WTC11 (cell line): ENCODE results near the gene KRT79. TPM values are rescaled to one million over a fixed set of nuclear protein-coding genes. Genes with fewer than 3 reads are reported as not detected.

Experiments used
- ATAC-seq: fragments of 200-7000 bp; cut with Tn5 transposase; 2 replicates; pipeline ENCODE4 v1.10.0; 2021; ENCODE audit warnings: mild to moderate bottlenecking, moderate library complexity
- CTCF ChIA-PET: fragments of 300-600 bp; sonication (Branson Sonifier 250); formaldehyde crosslinking; loops from one replicate; lab custom pipeline; 2021; ENCODE audit warnings: antibody characterized with exemption; lab: Charles Lee
- POLR2A ChIA-PET: fragments of 350-600 bp; sonication (Branson Sonifier 250); formaldehyde crosslinking; loops from one replicate; lab custom pipeline; 2021; ENCODE audit warnings: antibody characterized with exemption; lab: Charles Lee
- DNase-seq: peaks from one replicate; pipeline ENCODE4 v3.0.0; 2021; ENCODE audit warnings: low spot score
- H3K27ac Mint-ChIP-seq: 2 replicates; pipeline ENCODE4 v1.8.0; 2021; ENCODE audit warnings: mixed read lengths
- H3K27me3 Mint-ChIP-seq: 2 replicates; pipeline ENCODE4 v1.8.0; 2021; ENCODE audit warnings: low read depth, mild to moderate bottlenecking, moderate library complexity, mixed read lengths
- H3K36me3 Mint-ChIP-seq: 2 replicates; pipeline ENCODE4 v1.8.0; 2021; ENCODE audit warnings: mixed read lengths
- H3K4me1 Mint-ChIP-seq: 2 replicates; pipeline ENCODE4 v1.8.0; 2022; ENCODE audit warnings: mixed read lengths
- H3K4me3 Mint-ChIP-seq: 2 replicates; pipeline ENCODE4 v1.8.0; 2021; ENCODE audit warnings: mild to moderate bottlenecking, moderate library complexity, mixed read lengths
- H3K9me3 Mint-ChIP-seq: 2 replicates; pipeline ENCODE4 v1.8.0; 2021; ENCODE audit warnings: mixed read lengths
- AFF4 ChIP-seq: sonication (generic); formaldehyde crosslinking; IDR thresholded peaks from 2 replicates; pipeline ENCODE4 v1.8.1; 2023; ENCODE audit warnings: mild to moderate bottlenecking, missing genetic modification reagents, borderline replicate concordance
- ATF3 ChIP-seq: sonication (generic); formaldehyde crosslinking; conservative IDR thresholded peaks from 2 replicates; pipeline ENCODE4 v1.8.1; 2022; ENCODE audit warnings: mild to moderate bottlenecking, missing genetic modification reagents
- CTCF ChIP-seq: fragments of 200-600 bp; IDR thresholded peaks from 2 replicates; pipeline ENCODE4 v1.8.0; 2022; ENCODE audit warnings: antibody characterized with exemption
- E2F4 ChIP-seq: sonication (generic); formaldehyde crosslinking; IDR thresholded peaks from 2 replicates; pipeline ENCODE4 v1.8.1; 2022; ENCODE audit warnings: low read depth, mild to moderate bottlenecking, moderate library complexity, missing genetic modification reagents, borderline replicate concordance
- FOXK1 ChIP-seq: sonication (generic); formaldehyde crosslinking; IDR thresholded peaks from 2 replicates; pipeline ENCODE4 v1.8.0; 2022; ENCODE audit warnings: mild to moderate bottlenecking, moderate library complexity, missing genetic modification reagents
- GRHL2 ChIP-seq: fragments of 250-450 bp; sonication (Bioruptor Pico); IDR thresholded peaks from 2 replicates; pipeline ENCODE4 v1.8.0; 2022; ENCODE audit warnings: mild to moderate bottlenecking, moderate library complexity; ENCODE audit not compliant: insufficient replicate concordance, severe bottlenecking
- GTF2I ChIP-seq: fragments of 250-450 bp; sonication (Bioruptor Pico); conservative IDR thresholded peaks from 2 replicates; pipeline ENCODE4 v1.4.0; 2021; ENCODE audit warnings: mild to moderate bottlenecking
- MXD4 ChIP-seq: fragments of 250-450 bp; sonication (Bioruptor Pico); IDR thresholded peaks from 2 replicates; pipeline ENCODE4 v1.8.0; 2021; ENCODE audit warnings: mild to moderate bottlenecking, moderate library complexity, borderline replicate concordance
- NFATC4 ChIP-seq: fragments of 250-450 bp; sonication (Bioruptor Pico); IDR thresholded peaks from 2 replicates; pipeline ENCODE4 v1.9.0; 2021; ENCODE audit warnings: mild to moderate bottlenecking
- NR1H2 ChIP-seq: sonication (generic); formaldehyde crosslinking; IDR thresholded peaks from 2 replicates; pipeline ENCODE4 v1.9.0; 2021; ENCODE audit warnings: mild to moderate bottlenecking, moderate library complexity, missing genetic modification reagents
- PRDM15 ChIP-seq: sonication (generic); formaldehyde crosslinking; IDR thresholded peaks from 2 replicates; pipeline ENCODE4 v1.8.0; 2022; ENCODE audit warnings: missing genetic modification reagents
- RELA ChIP-seq: sonication (generic); formaldehyde crosslinking; IDR thresholded peaks from 2 replicates; pipeline ENCODE4 v1.8.1; 2022; ENCODE audit warnings: missing genetic modification reagents, mild to moderate bottlenecking, borderline replicate concordance
- SMAD3 ChIP-seq: sonication (generic); formaldehyde crosslinking; IDR thresholded peaks from 2 replicates; pipeline ENCODE4 v1.8.0; 2022; ENCODE audit warnings: missing genetic modification reagents, mild to moderate bottlenecking, borderline replicate concordance
- SOX15 ChIP-seq: fragments of 250-450 bp; sonication (Bioruptor Pico); IDR thresholded peaks from 2 replicates; pipeline ENCODE4 v1.9.0; 2021; ENCODE audit warnings: mild to moderate bottlenecking
- ZNF138 ChIP-seq: sonication (generic); formaldehyde crosslinking; conservative IDR thresholded peaks from 2 replicates; pipeline ENCODE4 v1.8.1; 2022; ENCODE audit warnings: mild to moderate bottlenecking, moderate library complexity, missing genetic modification reagents
- ZNF396 ChIP-seq: fragments of 250-450 bp; sonication (Bioruptor Pico); IDR thresholded peaks from 2 replicates; pipeline ENCODE4 v1.8.0; 2021; ENCODE audit warnings: mild to moderate bottlenecking, moderate library complexity, borderline replicate concordance
- ZNF532 ChIP-seq: fragments of 250-450 bp; sonication (Bioruptor Pico); IDR thresholded peaks from 2 replicates; pipeline ENCODE4 v1.9.0; 2021; ENCODE audit warnings: mild to moderate bottlenecking, borderline replicate concordance
- total RNA-seq: library from RNA; stranded (reverse); gene quantifications from 3 replicates; pipeline ENCODE4 v1.2.3, GENCODE V29; 2021

KRT79 gene
- total RNA-seq, 1 experiment from 2014 or later: not detected

GRCh38 chr12:52860102-52860823 is 26.2 kb upstream of the KRT79 start (continued):
- no peak for TF ChIP-seq E2F4 (CRISPR knock-in tag)
- no peak for TF ChIP-seq CTCF
- no peak for TF ChIP-seq ZNF396 (CRISPR knock-in tag)
- no peak for TF ChIP-seq PRDM15 (CRISPR knock-in tag)
- no peak for TF ChIP-seq SOX15 (CRISPR knock-in tag)
- no peak for TF ChIP-seq GRHL2 (CRISPR knock-in tag)

- Mint-ChIP-seq H3K4me1 (no peaks in the 10 kb centered on the region), H3K36me3 (no peaks in the 10 kb centered on the region), H3K27me3 (no peaks in the 10 kb centered on the region; the same call in 1 of the 2 replicates), H3K4me3 (no peak overlapping the region), H3K9me3 (no peaks in the 10 kb centered on the region), H3K27ac (no peak overlapping the region)
- POLR2A ChIA-PET: no interaction called here
- TF ChIP-seq SOX15 (CRISPR knock-in tag) (no peak), AFF4 (CRISPR knock-in tag) (no peak), ATF3 (CRISPR knock-in tag) (no peak), ZNF396 (CRISPR knock-in tag) (no peak), SMAD3 (CRISPR knock-in tag) (no peak), ZNF532 (CRISPR knock-in tag) (no peak), RELA (no peak), NR1H2 (CRISPR knock-in tag) (no peak), E2F4 (CRISPR knock-in tag) (no peak), GTF2I (no peak), MXD4 (CRISPR knock-in tag) (no peak), FOXK1 (CRISPR knock-in tag) (no peak), ZNF138 (no peak), NFATC4 (CRISPR knock-in tag) (no peak)
- DNase-seq: no peak
- CTCF ChIA-PET: interaction anchor here (1.2 kb wide), 1 partner anchor 13 kb away, joined by 6 read pairs; no protein-coding TSS in a partner anchor
- no peak for ATAC-seq
Measured at GRCh38 chr12:52857500-52857899, 23.4 kb upstream of the KRT79 start.
